Upper lobe of right lung (tissue), 1 donor: ENCODE results near the gene S100Z. TPM values are rescaled to one million over a fixed set of nuclear protein-coding genes. Genes with fewer than 3 reads are reported as not detected.

Experiments
- ATAC-seq: fragments of 200-7000 bp; cut with Tn5 transposase; one replicate; pipeline ENCODE4 v1.9.1; 2020; ENCODE audit warnings: mild to moderate bottlenecking, moderate library complexity
- DNase-seq: peaks from one replicate; pipeline ENCODE4 v3.0.0-alpha.2; 2020
- H3K27ac ChIP-seq: fragments of 200-600 bp; one replicate; pipeline ENCODE4 v1.8.0; 2022
- H3K27me3 ChIP-seq: fragments of 200-600 bp; one replicate; pipeline ENCODE4 v1.8.0; 2022; ENCODE audit warnings: mild to moderate bottlenecking
- H3K36me3 ChIP-seq: fragments of 200-600 bp; one replicate; pipeline ENCODE4 v1.8.0; 2022
- H3K4me1 ChIP-seq: fragments of 200-600 bp; one replicate; pipeline ENCODE4 v1.8.0; 2022
- H3K4me3 ChIP-seq: fragments of 200-600 bp; one replicate; pipeline ENCODE4 v1.8.0; 2022; ENCODE audit warnings: mild to moderate bottlenecking
- H3K9me3 ChIP-seq: fragments of 200-600 bp; one replicate; pipeline ENCODE4 v1.8.0; 2022
- intact Hi-C: fragments of 100-400 bp; cut with DNase I; formaldehyde crosslinking; loops from one replicate; pipeline ENCODE4 v1.11.0; 2022
- long read RNA-seq: library from polyadenylated mRNA; unstranded; transcript quantifications from one replicate; pipeline ENCODE4 v2.0.0, GENCODE V29; 2021
- total RNA-seq: library from RNA; stranded (reverse); fragmentation: NEBNext Ultra II Directional; extraction: Animal tissue kit (Norgen Biotek cat#: 25700); gene quantifications from one replicate; pipeline ENCODE4 v1.2.1, GENCODE V29; 2021
- TF ChIP-seq, protein P1 (sequence below): fragments of 200-600 bp; IDR thresholded peaks from one replicate; pipeline ENCODE4 v1.8.0; 2022; ENCODE audit warnings: antibody characterized with exemption
- donor health status: DM: no; HTN: yes; CAD: no; lungs with severe emphysema.

S100Z gene
- 0.52 TPM for total RNA-seq
- long read RNA-seq: 0 reads

DNA sequence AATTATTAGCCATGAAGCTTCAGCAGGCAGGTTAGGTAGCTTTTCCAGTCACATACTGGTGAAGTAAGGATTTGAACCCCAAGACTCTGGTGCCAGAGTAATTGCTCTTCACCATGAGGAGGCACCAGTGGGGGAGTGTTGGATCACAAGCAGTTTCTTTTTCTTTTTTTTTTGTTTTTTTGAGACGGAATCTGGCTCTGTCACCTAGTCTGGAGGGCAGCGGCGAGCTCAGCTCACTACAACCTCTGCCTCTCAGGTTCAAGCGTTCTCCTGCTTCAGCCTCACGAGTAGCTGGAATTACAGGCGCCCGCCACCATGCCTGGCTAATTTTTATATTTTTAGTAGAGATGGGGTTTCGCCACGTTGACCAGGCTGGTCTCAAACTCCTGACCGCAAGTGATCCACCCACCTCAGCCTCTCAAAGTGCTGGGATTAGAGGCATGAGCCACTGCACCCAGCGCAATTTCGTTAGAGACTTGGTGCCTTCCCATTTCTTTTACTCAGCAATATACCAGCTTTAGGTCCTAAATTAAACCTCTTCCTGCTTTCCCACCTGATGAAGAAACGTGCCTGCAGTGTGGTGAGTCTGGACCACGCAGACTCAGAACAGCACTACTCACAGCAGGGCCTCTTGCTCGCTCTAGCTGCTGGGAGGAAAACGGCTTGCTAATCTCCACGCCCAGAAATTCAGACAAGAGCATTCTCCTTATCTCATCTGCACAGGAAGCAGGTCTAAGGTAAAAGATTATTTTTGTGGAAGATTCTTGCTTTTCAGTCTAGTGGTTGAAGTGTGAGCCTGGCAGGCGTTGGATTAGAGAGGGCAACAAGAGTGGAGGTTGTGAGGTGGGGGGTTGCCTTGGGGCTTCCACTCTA, at the start of gene S100Z:
S100Z (plus strand) TSS at position 596 of the 873 bp plus-strand sequence. CDS start 25,346 bp downstream, outside the sequence.
- ATAC-seq: peak; percentile 21
- Histone ChIP-seq H3K36me3 (no peaks in the 10 kb centered on the region), H3K27me3 (peaks cover 4% of the 10 kb centered on the region), H3K4me3 (no peak within 1 kb of the TSS), H3K4me1 (no peaks in the 10 kb centered on the region), H3K9me3 (no peaks in the 10 kb centered on the region), H3K27ac (no peak within 1 kb of the TSS)
- TF ChIP-seq, protein P1, sequence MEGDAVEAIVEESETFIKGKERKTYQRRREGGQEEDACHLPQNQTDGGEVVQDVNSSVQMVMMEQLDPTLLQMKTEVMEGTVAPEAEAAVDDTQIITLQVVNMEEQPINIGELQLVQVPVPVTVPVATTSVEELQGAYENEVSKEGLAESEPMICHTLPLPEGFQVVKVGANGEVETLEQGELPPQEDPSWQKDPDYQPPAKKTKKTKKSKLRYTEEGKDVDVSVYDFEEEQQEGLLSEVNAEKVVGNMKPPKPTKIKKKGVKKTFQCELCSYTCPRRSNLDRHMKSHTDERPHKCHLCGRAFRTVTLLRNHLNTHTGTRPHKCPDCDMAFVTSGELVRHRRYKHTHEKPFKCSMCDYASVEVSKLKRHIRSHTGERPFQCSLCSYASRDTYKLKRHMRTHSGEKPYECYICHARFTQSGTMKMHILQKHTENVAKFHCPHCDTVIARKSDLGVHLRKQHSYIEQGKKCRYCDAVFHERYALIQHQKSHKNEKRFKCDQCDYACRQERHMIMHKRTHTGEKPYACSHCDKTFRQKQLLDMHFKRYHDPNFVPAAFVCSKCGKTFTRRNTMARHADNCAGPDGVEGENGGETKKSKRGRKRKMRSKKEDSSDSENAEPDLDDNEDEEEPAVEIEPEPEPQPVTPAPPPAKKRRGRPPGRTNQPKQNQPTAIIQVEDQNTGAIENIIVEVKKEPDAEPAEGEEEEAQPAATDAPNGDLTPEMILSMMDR: no peak
- intact Hi-C loops: no loop called here
- no peak for DNase-seq

DNA sequence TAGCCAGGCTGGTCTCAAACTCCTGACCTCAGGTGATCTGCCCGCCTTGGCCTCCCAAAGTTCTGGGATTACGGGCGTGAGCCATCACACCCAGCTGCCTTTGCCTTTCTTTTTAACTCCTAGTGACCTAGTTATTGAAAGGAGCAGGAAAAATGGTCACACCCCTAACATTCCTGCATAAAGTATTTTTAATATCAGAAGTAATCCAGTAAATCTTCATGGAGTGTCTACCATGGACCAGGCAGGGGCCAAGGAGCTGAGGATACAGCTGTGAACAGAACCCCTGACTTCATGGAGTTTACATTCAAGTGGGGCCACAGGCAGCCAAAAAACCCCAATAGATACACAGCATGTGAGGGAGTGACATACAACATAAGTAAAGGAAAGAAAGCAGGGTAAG, 49.2 kb upstream of the S100Z start:
- DNase-seq (no peak), ATAC-seq (no peak)
- intact Hi-C loops: no loop called here
- Histone ChIP-seq H3K4me3 (no peak overlapping the region), H3K36me3 (no peaks in the 10 kb centered on the region), H3K27me3 (no peaks in the 10 kb centered on the region), H3K27ac (no peak overlapping the region), H3K9me3 (no peaks in the 10 kb centered on the region), H3K4me1 (peaks cover 4% of the 10 kb centered on the region)
- TF ChIP-seq, protein P1: no peak

DNA sequence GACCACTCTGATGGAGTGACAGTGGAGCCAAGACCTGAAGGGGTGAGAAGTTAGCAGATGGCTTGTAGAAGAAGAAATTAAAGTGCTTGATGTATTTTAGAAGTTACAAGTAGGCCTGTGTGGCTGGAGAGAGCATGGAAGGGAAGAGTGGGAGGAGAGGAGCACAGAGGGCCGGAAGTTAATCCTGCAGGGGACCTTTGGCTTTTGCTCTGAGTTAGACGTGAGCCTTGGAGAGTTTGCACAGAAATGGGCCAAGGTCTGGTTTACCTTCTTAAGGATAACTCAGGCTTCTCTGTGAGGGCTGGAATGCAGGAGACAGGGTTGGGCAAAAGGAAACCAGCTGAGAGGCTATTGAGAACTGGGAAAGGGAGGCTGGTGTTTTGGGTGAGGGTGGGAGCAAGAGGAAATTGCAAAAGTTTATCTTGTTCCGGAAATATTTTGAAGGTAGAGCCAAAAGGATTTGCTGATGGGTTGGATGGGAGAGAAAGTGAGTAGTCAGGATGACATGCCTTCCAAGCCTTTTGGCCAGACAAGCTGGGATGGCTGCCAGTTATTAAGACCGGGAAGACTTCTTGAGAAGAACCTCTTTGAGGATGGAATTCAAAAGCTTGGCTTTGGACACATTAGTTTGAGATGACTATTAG, 48.5 kb upstream of the S100Z start:
- Histone ChIP-seq H3K27ac (no peak overlapping the region), H3K9me3 (no peaks in the 10 kb centered on the region), H3K36me3 (no peaks in the 10 kb centered on the region), H3K4me3 (no peak overlapping the region), H3K27me3 (no peaks in the 10 kb centered on the region), H3K4me1 (peaks cover 4% of the 10 kb centered on the region)
- DNase-seq (no peak), ATAC-seq (no peak)
- TF ChIP-seq, protein P1: no peak
- intact Hi-C loops: no loop called here

DNA sequence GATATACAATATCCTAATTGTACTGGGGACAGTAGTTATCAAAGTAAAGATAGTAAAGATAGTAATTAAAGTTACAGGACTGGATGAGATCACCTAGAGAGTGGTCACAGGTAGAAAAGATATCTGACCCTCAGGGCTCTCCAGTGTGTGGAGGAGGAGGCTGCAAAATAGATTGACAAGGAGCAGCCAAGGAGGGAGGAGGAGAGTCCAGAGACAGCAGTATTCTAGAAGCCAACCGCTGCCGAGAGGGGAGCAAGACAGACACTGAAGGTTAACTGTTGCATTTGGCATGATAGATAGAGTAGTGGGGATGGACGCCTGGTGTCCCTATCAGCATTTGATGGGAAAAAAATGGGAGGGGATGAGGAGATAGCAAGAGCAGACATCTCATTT, 48.0 kb upstream of the S100Z start:
- intact Hi-C loops: no loop called here
- H3K36me3 ChIP-seq: no peaks in the 10 kb centered on the region
- TF ChIP-seq, protein P1: no peak
- H3K4me1 ChIP-seq: peaks cover 4% of the 10 kb centered on the region
- H3K27me3 ChIP-seq: no peaks in the 10 kb centered on the region
- no peak for ATAC-seq
- H3K27ac ChIP-seq: no peak overlapping the region
- no peak overlapping the region for H3K4me3 ChIP-seq
- H3K9me3 ChIP-seq: no peaks in the 10 kb centered on the region
- no peak for DNase-seq

DNA sequence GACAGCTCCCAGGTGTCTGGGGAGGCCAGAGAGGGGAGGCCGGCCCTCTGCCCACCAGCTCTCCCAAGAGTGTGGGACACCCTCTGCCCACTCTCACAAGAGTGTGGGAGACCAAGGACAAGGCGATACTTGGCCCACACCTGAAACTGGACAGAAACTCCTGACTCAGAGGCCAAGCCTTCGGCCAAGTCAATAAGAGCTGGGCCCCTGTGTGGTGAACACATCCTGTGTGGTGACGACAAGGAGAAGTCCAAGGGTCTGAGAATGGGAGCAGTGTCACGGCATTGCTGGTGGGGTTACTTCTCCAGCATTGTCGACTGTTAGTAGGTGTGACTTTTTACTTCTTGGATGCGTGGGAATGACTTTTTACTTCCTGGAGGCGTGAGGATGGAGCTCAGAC, 45.5 kb upstream of the S100Z start:
- Histone ChIP-seq H3K4me1 (peaks cover 4% of the 10 kb centered on the region), H3K27me3 (no peaks in the 10 kb centered on the region), H3K36me3 (no peaks in the 10 kb centered on the region), H3K27ac (no peak overlapping the region), H3K4me3 (no peak overlapping the region), H3K9me3 (no peaks in the 10 kb centered on the region)
- ATAC-seq: no peak
- DNase-seq: peak; percentile 33
- intact Hi-C loops: no loop called here
- TF ChIP-seq, protein P1: no peak
